HG02610 (cell line): ENCODE data around the gene HNRNPC.
"Not testable (repeated sequence)": the region's sequence is repeated elsewhere in the genome, so short reads cannot be mapped to it uniquely, and the experiment has no call there.

Source experiments
- ATAC-seq: cut with Tn5 transposase; IDR thresholded peaks from one replicate; pipeline ENCODE4 v1.9.1; 2021; ENCODE audit warnings: mild to moderate bottlenecking, moderate library complexity; ENCODE audit not compliant: unreplicated experiment

The HNRNPC gene

GRCh38 chr14:21197418-21198205, 71.6 kb downstream of the HNRNPC start:
- ATAC-seq = no peak

- ATAC-seq = no peak
Measured at GRCh38 chr14:21194597-21194996, 74.6 kb downstream of the HNRNPC start.

GRCh38 chr14:21192875-21193535, 76.2 kb downstream of the HNRNPC start:
- ATAC-seq = no peak

GRCh38 chr14:21192447-21192822, 76.8 kb downstream of the HNRNPC start:
- ATAC-seq = no peak

GRCh38 chr14:21191809-21192446, 77.3 kb downstream of the HNRNPC start:
- peak; percentile 84 for ATAC-seq

- ATAC-seq = peak; percentile 3
Measured at GRCh38 chr14:21191261-21191808, 77.9 kb downstream of the HNRNPC start.

- no peak for ATAC-seq
Measured at GRCh38 chr14:21185491-21185890, 83.8 kb downstream of the HNRNPC start.

- ATAC-seq = no peak
Measured at GRCh38 chr14:21184254-21184653, 85.0 kb downstream of the HNRNPC start.

- no peak for ATAC-seq
Measured at GRCh38 chr14:21182166-21182565, 87.1 kb downstream of the HNRNPC start.

GRCh38 chr14:21171128-21171527, 98.1 kb downstream of the HNRNPC start:
- ATAC-seq = no peak

- ATAC-seq = no peak
Measured at GRCh38 chr14:21169573-21169972, 99.7 kb downstream of the HNRNPC start.

GRCh38 chr14:21168055-21168454, 101.2 kb downstream of the HNRNPC start:
- peak; percentile 44 for ATAC-seq

GRCh38 chr14:21165670-21166069, 103.6 kb downstream of the HNRNPC start:
- ATAC-seq = not testable (repeated sequence)

GRCh38 chr14:21165002-21165605, 104.1 kb downstream of the HNRNPC start:
- not testable (repeated sequence) for ATAC-seq

GRCh38 chr14:21163871-21164291, 105.4 kb downstream of the HNRNPC start:
- ATAC-seq = no peak

GRCh38 chr14:21162081-21162480, 107.2 kb downstream of the HNRNPC start:
- no peak for ATAC-seq

GRCh38 chr14:21160061-21160610, 109.1 kb downstream of the HNRNPC start:
- ATAC-seq = no peak
